Right atrium auricular region (tissue), 2 donors: ENCODE results near the gene ING3. TPM values are rescaled to one million over a fixed set of nuclear protein-coding genes. Genes with fewer than 3 reads are reported as not detected.

Experiments
- DNase-seq: peaks from one replicate; pipeline ENCODE4 v3.0.0-alpha.2; 2019; ENCODE audit warnings: low spot score
- H3K27ac ChIP-seq, 2 donors: fragments of 200-600 bp; sonication (generic); 1 replicate in 1 of 2; 2 replicates in 1 of 2; pipeline ENCODE4 v1.5.1; 2016 to 2019
- H3K27me3 ChIP-seq, 2 donors: fragments of 200-600 bp; sonication (generic); one replicate each; pipeline versions ENCODE4 v1.5.1 to v1.6.0; 2017 to 2019
- H3K36me3 ChIP-seq: fragments of 200-600 bp; sonication (generic); one replicate; pipeline ENCODE4 v1.5.1; 2016
- H3K4me1 ChIP-seq, 2 donors: fragments of 200-600 bp; sonication (generic); one replicate each; pipeline versions ENCODE4 v1.5.1 to v1.6.0; 2017 to 2019
- H3K4me3 ChIP-seq, 2 donors: fragments of 200-600 bp; sonication (generic); 1 replicate in 1 of 2; 2 replicates in 1 of 2; pipeline ENCODE4 v1.5.1; 2017 to 2019; ENCODE audit warnings: mild to moderate bottlenecking in 1 of 2, moderate library complexity in 1 of 2
- H3K9me3 ChIP-seq, 2 donors: fragments of 200-600 bp; sonication (generic); one replicate each; pipeline ENCODE4 v1.5.1; 2019
- total RNA-seq, 2 donors: library from RNA; depleted of rRNA; stranded (reverse); fragments of >200 nt; gene quantifications; one replicate each; pipeline ENCODE4 v1.1.0, GENCODE V29; 2016
- TF ChIP-seq, protein P1 (sequence below), 2 donors: fragments of 200-600 bp; sonication (generic); IDR thresholded peaks; one replicate each; pipeline ENCODE4 v1.5.1; 2019; ENCODE audit warnings: antibody characterized with exemption in 2 of 2

The ING3 gene
- total RNA-seq, 2 donors from 2014 or later = 9.9 to 10.4 TPM

DNA sequence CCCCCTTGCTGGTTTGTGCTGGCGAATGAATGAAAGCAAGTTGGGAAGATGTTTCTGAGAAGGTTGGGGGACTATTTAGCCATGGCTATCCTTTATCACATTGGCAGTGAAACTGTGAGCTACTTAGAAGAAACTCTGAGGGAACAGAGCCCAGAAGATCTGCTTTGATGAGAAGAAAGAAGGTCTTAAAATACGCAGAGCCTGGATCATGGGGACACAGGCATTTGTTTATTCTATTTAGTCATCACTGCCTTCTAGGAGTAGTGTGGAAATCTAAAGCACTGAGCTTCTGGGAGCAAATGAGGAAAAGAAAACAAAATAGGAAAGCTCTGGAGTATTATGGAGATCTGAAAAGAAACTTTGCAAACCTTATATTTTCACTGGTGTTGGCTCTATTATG, 66.4 kb downstream of the ING3 start:
- DNase-seq = no peak
- Histone ChIP-seq H3K4me3 (no peak overlapping the region), H3K27me3 (no peaks in the 10 kb centered on the region), H3K36me3 (peaks cover 8% of the 10 kb centered on the region), H3K27ac (peak overlapping the region; percentile 56 to 82), H3K9me3 (no peaks in the 10 kb centered on the region), H3K4me1 (peaks cover 0 to 50% of the 10 kb centered on the region in 2 donors)
- TF ChIP-seq, protein P1, sequence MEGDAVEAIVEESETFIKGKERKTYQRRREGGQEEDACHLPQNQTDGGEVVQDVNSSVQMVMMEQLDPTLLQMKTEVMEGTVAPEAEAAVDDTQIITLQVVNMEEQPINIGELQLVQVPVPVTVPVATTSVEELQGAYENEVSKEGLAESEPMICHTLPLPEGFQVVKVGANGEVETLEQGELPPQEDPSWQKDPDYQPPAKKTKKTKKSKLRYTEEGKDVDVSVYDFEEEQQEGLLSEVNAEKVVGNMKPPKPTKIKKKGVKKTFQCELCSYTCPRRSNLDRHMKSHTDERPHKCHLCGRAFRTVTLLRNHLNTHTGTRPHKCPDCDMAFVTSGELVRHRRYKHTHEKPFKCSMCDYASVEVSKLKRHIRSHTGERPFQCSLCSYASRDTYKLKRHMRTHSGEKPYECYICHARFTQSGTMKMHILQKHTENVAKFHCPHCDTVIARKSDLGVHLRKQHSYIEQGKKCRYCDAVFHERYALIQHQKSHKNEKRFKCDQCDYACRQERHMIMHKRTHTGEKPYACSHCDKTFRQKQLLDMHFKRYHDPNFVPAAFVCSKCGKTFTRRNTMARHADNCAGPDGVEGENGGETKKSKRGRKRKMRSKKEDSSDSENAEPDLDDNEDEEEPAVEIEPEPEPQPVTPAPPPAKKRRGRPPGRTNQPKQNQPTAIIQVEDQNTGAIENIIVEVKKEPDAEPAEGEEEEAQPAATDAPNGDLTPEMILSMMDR (IDR thresholded peaks at IDR 0.05) = no peak

DNA sequence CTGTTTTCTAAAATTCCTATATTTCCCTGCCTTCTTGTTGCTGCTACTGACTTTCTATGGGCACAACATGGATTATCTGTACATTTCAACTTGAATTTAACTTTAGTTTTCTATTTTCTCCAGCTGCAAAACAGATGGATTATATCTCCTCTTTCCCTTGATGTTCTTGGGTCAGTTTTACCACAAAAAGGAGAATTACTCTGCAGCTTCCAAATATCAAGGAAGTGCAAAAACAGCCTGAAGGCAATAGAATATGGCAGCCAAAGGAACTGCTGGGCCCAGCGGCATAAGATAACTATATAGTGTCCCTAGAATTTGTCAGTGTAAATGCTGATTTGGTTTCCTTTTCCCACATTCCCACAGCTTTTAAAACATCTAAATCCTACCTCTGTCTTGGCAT, 67.0 kb downstream of the ING3 start:
- TF ChIP-seq, protein P1 (IDR thresholded peaks at IDR 0.05) = no peak
- H3K36me3 ChIP-seq = peaks cover 8% of the 10 kb centered on the region

GRCh38 chr7:121019018-121019417, 68.4 kb downstream of the ING3 start:
- TF ChIP-seq, protein P1 (IDR thresholded peaks at IDR 0.05) = no peak
- peaks cover 0 to 53% of the 10 kb centered on the region in 2 donors for H3K4me1 ChIP-seq
- peak overlapping the region; percentile 63 to 82 for H3K27ac ChIP-seq

More for the DNA sequence above, 67.0 kb downstream of the ING3 start:
- H3K27me3 ChIP-seq = no peaks in the 10 kb centered on the region
- H3K4me3 ChIP-seq = no peak overlapping the region
- no peaks in the 10 kb centered on the region for H3K9me3 ChIP-seq
- H3K4me1 ChIP-seq = peaks cover 0 to 50% of the 10 kb centered on the region in 2 donors
- no peak for DNase-seq
- peak overlapping the region; percentile 56 to 82 for H3K27ac ChIP-seq

DNA sequence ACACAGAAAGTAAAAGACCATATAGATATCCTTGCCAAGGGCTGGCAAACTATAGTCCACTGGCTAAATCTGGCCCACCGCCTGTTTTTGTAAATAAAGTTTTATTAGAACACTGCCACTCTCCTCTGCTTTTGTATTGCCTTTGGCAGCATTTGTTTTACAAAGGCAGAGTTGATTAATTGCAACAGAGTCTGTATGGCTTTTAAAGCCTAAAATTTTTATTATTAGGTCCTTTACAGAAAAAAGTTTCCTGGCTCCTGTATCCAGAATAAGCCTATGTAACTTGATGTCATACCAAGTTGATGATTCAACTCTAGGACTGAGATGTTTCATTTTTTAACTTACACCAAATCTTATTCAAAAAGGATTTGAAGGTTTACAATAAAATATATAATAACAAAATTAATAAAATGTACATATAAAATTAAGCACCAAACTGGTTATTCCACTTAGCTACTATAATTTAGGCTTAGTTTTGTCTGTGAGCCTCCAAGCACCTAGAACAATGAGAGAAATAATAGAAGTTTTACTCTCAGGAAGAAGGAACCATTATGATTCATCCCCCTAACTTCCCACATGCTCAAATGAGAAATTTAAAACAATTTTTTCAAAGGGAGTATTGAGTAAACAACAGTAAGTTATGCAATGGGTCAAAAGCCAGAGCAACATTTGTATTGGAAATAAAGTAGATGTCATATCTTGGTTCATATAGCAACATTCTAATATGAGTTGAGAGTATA, 69.8 kb downstream of the ING3 start:
- TF ChIP-seq, protein P1 (IDR thresholded peaks at IDR 0.05) = no peak
- Histone ChIP-seq H3K27ac (peak overlapping the region; percentile 63 to 82), H3K9me3 (no peaks in the 10 kb centered on the region), H3K27me3 (no peaks in the 10 kb centered on the region), H3K36me3 (peaks cover 8% of the 10 kb centered on the region), H3K4me1 (peaks cover 0 to 65% of the 10 kb centered on the region in 2 donors), H3K4me3 (no peak overlapping the region)
- DNase-seq = no peak

More at GRCh38 chr7:121019018-121019417, 68.4 kb downstream of the ING3 start:
- H3K36me3 ChIP-seq = peaks cover 8% of the 10 kb centered on the region
- no peak overlapping the region for H3K4me3 ChIP-seq
- H3K9me3 ChIP-seq = no peaks in the 10 kb centered on the region
- DNase-seq = no peak
- no peaks in the 10 kb centered on the region for H3K27me3 ChIP-seq

DNA sequence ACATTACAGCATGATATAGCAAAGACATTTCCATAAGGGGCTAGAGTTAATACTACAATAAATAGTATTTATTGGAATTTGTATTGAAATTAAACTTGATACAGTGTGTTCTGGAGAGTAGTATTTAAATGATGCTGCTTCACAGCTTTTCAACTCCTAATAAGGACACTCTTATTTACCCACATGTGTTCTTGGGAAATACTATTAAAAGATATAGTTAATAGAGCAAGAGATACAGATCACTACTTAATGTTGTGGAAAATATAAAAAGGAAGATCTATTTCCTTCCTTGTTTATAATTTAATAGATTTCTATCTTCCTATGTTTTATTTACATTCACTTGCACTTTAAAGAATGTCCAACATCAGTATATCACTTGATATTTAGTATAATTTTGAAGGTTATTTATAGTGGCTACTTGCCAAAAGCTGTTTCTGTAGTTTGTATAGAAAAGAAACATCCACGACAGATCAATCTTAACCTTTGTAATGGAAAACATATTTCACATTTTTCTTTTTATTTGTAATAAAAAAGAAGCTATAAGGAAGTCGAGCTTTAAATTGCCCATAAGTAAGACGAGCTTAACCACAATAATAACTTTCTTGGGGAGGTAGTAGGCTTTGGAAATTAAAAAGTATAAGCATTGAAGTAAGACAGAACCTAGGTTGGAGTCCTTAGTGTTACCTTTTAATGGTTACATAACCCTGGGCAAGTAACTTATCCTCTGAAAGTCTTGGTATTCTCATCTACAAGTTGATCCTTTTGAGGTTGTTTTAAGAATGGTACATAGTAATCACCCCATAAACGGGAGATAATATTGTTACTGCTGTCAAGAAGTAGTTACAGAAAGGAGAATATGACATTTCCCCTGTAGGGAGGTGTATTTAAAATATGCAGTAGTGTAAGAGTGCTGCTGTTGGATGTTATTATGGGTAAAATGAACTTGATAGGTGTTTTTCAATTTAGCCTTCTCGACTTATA, 70.7 kb downstream of the ING3 start:
- peak overlapping the region; percentile 63 to 82 for H3K27ac ChIP-seq
- no peaks in the 10 kb centered on the region for H3K9me3 ChIP-seq
- no peak for DNase-seq
- no peaks in the 10 kb centered on the region for H3K27me3 ChIP-seq
- H3K36me3 ChIP-seq = no peaks in the 10 kb centered on the region
- H3K4me3 ChIP-seq = no peak overlapping the region
- peaks cover 0 to 65% of the 10 kb centered on the region in 2 donors for H3K4me1 ChIP-seq
- TF ChIP-seq, protein P1 (IDR thresholded peaks at IDR 0.05) = no peak
